HepG2 (cell line): Measurements from ENCODE around the gene PLA1A. TPM values are rescaled to one million over a fixed set of nuclear protein-coding genes. Genes with fewer than 3 reads are reported as not detected.

Source experiments
- ATAC-seq: fragments of 200-7000 bp; cut with Tn5 transposase; 3 replicates; pipeline ENCODE4 v1.9.1; 2020; ENCODE audit warnings: mild to moderate bottlenecking, moderate library complexity
- BruUV-seq: library from RNA; stranded (reverse); fragments of 400-500 nt; replicated peaks from 2 replicates; lab custom pipeline; 2021; lab: Mats Ljungman, UMichigan
- CTCF ChIA-PET: fragments of 300-600 bp; formaldehyde crosslinking; extraction: SDS; loops from one replicate; lab custom pipeline; 2021; ENCODE audit warnings: low total read pairs, inconsistent platforms, low intra/inter-chr PET ratio; lab: Yijun Ruan, JAX
- POLR2A ChIA-PET: fragments of 350-600 bp; sonication (Branson Sonifier 250); formaldehyde crosslinking; loops from one replicate; lab custom pipeline; 2020; ENCODE audit warnings: antibody characterized with exemption, inconsistent platforms; lab: Yijun Ruan, JAX
- DNase-seq: peaks from one replicate; pipeline ENCODE4 v3.0.0-alpha.2; 2015; ENCODE audit warnings: low spot score
- FAIRE-seq: peaks from 3 replicates; lab custom pipeline; 2011; peaks lifted over from hg19 to GRCh38; lab: Jason Lieb, UNC
- H2AFZ ChIP-seq: one replicate; pipeline ENCODE4 v1.6.1; 2011; ENCODE audit warnings: low read length, inconsistent platforms
- H3K27ac ChIP-seq: fragments of 300-600 bp; 3 replicates; pipeline ENCODE4 v1.8.0; 2011; ENCODE audit warnings: mixed run types, mild to moderate bottlenecking, mixed read lengths, low read length, inconsistent platforms; ENCODE audit not compliant: insufficient read depth; ENCODE audit errors: extremely low read length
- H3K27me3 ChIP-seq, 2 experiments: fragments of 200-600 bp in 1 of 2; 2 replicates in 1 of 2; 3 replicates in 1 of 2; pipeline versions ENCODE4 v1.6.0 to v1.8.0; 2011; ENCODE audit warnings: low read length in 2 of 2, mild to moderate bottlenecking in 2 of 2, moderate library complexity in 2 of 2, inconsistent platforms in 1 of 2; ENCODE audit not compliant: insufficient read depth in 2 of 2, control insufficient read depth in 1 of 2
- H3K36me3 ChIP-seq, 2 experiments: fragments of 200-600 bp in 1 of 2; replicated peaks in 1 of 2; 2 replicates in 1 of 2; 3 replicates in 1 of 2; pipeline versions ENCODE4 v1.5.1 to v1.8.0; 2011; ENCODE audit warnings: low read length in 2 of 2, inconsistent platforms in 1 of 2; ENCODE audit not compliant: insufficient read depth in 2 of 2, control insufficient read depth in 1 of 2
- H3K4me1 ChIP-seq: 2 replicates; pipeline ENCODE4 v1.5.1; 2012; ENCODE audit warnings: low read length, inconsistent platforms; ENCODE audit not compliant: insufficient read depth
- H3K4me2 ChIP-seq: 2 replicates; pipeline ENCODE4 v1.6.0; 2011; ENCODE audit warnings: low read depth, low read length, inconsistent platforms
- H3K4me3 ChIP-seq, 3 experiments: fragments of 200-600 bp in 1 of 3; sonication (generic), shearing (Covaris generic) in 1 of 3; replicated peaks in 1 of 3; 2 replicates each; pipeline ENCODE4 v1.5.1; 2011 to 2016; ENCODE audit warnings: low read length in 3 of 3, inconsistent platforms in 2 of 3, low read depth in 2 of 3, mild to moderate bottlenecking in 2 of 3, control low read depth in 1 of 3, mixed read lengths in 1 of 3; ENCODE audit not compliant: insufficient read depth in 1 of 3
- H3K79me2 ChIP-seq: one replicate; pipeline ENCODE4 v1.6.1; 2011; ENCODE audit warnings: low read length, inconsistent platforms; ENCODE audit not compliant: insufficient read depth
- H3K9ac ChIP-seq: 2 replicates; pipeline ENCODE4 v1.6.0; 2011; ENCODE audit warnings: mild to moderate bottlenecking, low read depth, low read length, inconsistent platforms; ENCODE audit not compliant: insufficient read depth
- H3K9me3 ChIP-seq: 2 replicates; pipeline ENCODE4 v1.5.1; 2012; ENCODE audit warnings: mild to moderate bottlenecking, low read length
- H4K20me1 ChIP-seq: 2 replicates; pipeline ENCODE4 v1.6.0; 2011; ENCODE audit warnings: inconsistent platforms, mild to moderate bottlenecking, low read length, moderate library complexity; ENCODE audit not compliant: insufficient read depth
- BCL6 ChIP-seq: IDR thresholded peaks from 2 replicates; pipeline ENCODE4 v1.6.1; 2016; ENCODE audit warnings: missing genetic modification reagents, missing compliant biosample characterization
- KLF16 ChIP-seq, 2 experiments: sonication (generic) in 1 of 2; formaldehyde crosslinking in 1 of 2; IDR thresholded peaks; 2 replicates each; pipeline versions ENCODE4 v1.6.1 to v1.8.0; 2016 to 2023; ENCODE audit warnings: missing genetic modification reagents in 2 of 2, missing compliant biosample characterization in 1 of 2
- MED8 ChIP-seq: sonication (generic); formaldehyde crosslinking; IDR thresholded peaks from 2 replicates; pipeline ENCODE4 v1.8.1; 2023; ENCODE audit warnings: mild to moderate bottlenecking, missing genetic modification reagents; ENCODE audit not compliant: insufficient replicate concordance
- NCOA2 ChIP-seq: sonication (generic); formaldehyde crosslinking; IDR thresholded peaks from 2 replicates; pipeline ENCODE4 v1.8.0; 2022; ENCODE audit warnings: inconsistent platforms
- NR2F1 ChIP-seq, 2 experiments: fragments of 450-650 bp in 1 of 2; formaldehyde crosslinking in 1 of 2; IDR thresholded peaks; 2 replicates each; pipeline versions ENCODE4 v1.5.0 to v1.6.1; 2016 to 2020; ENCODE audit warnings: mild to moderate bottlenecking in 1 of 2, missing compliant biosample characterization in 1 of 2, missing genetic modification reagents in 1 of 2, moderate library complexity in 1 of 2
- RBFOX2 ChIP-seq: fragments of 200-400 bp; formaldehyde crosslinking; IDR thresholded peaks from 2 replicates; pipeline ENCODE4 v1.6.1; 2017; ENCODE audit warnings: low read depth, mild to moderate bottlenecking, low read length
- RORA ChIP-seq: sonication (generic); formaldehyde crosslinking; IDR thresholded peaks from 2 replicates; pipeline ENCODE4 v1.5.0; 2020; ENCODE audit warnings: mild to moderate bottlenecking, missing genetic modification reagents, moderate library complexity
- TOPORS ChIP-seq: sonication (generic); formaldehyde crosslinking; IDR thresholded peaks from 2 replicates; pipeline ENCODE4 v1.8.0; 2023; ENCODE audit warnings: mild to moderate bottlenecking, missing genetic modification reagents
- ZBTB20 ChIP-seq: sonication (generic); formaldehyde crosslinking; IDR thresholded peaks from 2 replicates; pipeline ENCODE4 v1.8.1; 2023; ENCODE audit warnings: missing genetic modification reagents, low read depth, mild to moderate bottlenecking, borderline replicate concordance
- ZEB1 ChIP-seq: IDR thresholded peaks from 2 replicates; pipeline ENCODE4 v1.6.1; 2012; ENCODE audit warnings: mild to moderate bottlenecking, low read depth, inconsistent platforms; ENCODE audit not compliant: insufficient replicate concordance
- ZFP82 ChIP-seq: sonication (generic); formaldehyde crosslinking; IDR thresholded peaks from 2 replicates; pipeline ENCODE4 v1.5.1; 2020; ENCODE audit warnings: mild to moderate bottlenecking, missing genetic modification reagents, borderline replicate concordance
- ZIK1 ChIP-seq: sonication (generic); formaldehyde crosslinking; IDR thresholded peaks from 2 replicates; pipeline ENCODE4 v1.5.0; 2020; ENCODE audit warnings: mild to moderate bottlenecking, low read depth, missing genetic modification reagents, borderline replicate concordance
- ZNF383 ChIP-seq: sonication (generic); formaldehyde crosslinking; IDR thresholded peaks from 2 replicates; pipeline ENCODE4 v1.4.0; 2020; ENCODE audit warnings: missing genetic modification reagents, mild to moderate bottlenecking, borderline replicate concordance
- ZNF546 ChIP-seq: sonication (generic); formaldehyde crosslinking; conservative IDR thresholded peaks from 2 replicates; pipeline ENCODE4 v1.8.1; 2023; ENCODE audit warnings: mild to moderate bottlenecking, missing genetic modification reagents
- ZNF558 ChIP-seq: sonication (generic); formaldehyde crosslinking; IDR thresholded peaks from 2 replicates; pipeline ENCODE4 v1.9.0; 2022; ENCODE audit warnings: mild to moderate bottlenecking, missing genetic modification reagents, borderline replicate concordance
- WGBS: methylation state at CpG from one replicate; pipeline ENCODE4 v1.1.6; 2017; ENCODE audit warnings: low lambda C conversion rate; 5-methylcytosine and 5-hydroxymethylcytosine counted together
- in situ Hi-C: cut with HindIII; loops from 2 replicates; pipeline ENCODE4 v1.10.0; 2017; ENCODE audit warnings: low pct_unique_long_range_greater_than_20kb; ENCODE audit not compliant: extremely low pct_ligation_motif_present
- intact Hi-C: fragments of 100-400 bp; cut with micrococcal nuclease; formaldehyde crosslinking; loops from one replicate; pipeline ENCODE4 v1.10.0; 2022; ENCODE audit not compliant: unreplicated experiment
- polyA plus RNA-seq, 8 experiments: library from polyadenylated mRNA; depleted of rRNA in 3 of 8; stranded (reverse) in 7 of 8; unstranded in 1 of 8; fragments of >200 nt; fragmentation: Illumina TruSeq in 4 of 8; extraction: Trizol in 4 of 8; gene quantifications; 2 replicates each; pipeline versions ENCODE4 v1.2.1 to v1.2.3, GENCODE V29; 2011 to 2016; ENCODE audit warnings: low read depth in 4 of 8, missing spikeins in 1 of 8, mixed read lengths in 1 of 8; ENCODE audit not compliant: insufficient read depth in 1 of 8
- total RNA-seq, 5 experiments: library from RNA; depleted of rRNA; stranded (reverse); fragments of >200 nt; fragmentation: Illumina TruSeq; extraction: Trizol; gene quantifications; 2 replicates each; pipeline ENCODE4 v1.2.3, GENCODE V29; 2016; ENCODE audit warnings: low read depth in 1 of 5
- TF ChIP-seq, protein P1 (sequence below): fragments of 450-650 bp; IDR thresholded peaks from 2 replicates; pipeline ENCODE4 v1.6.1; 2017
- TF ChIP-seq, protein P2 (sequence below): IDR thresholded peaks from 2 replicates; pipeline ENCODE4 v1.6.1; 2016; ENCODE audit warnings: missing biosample characterization, missing genetic modification reagents, low read depth
- TF ChIP-seq, protein P3 (sequence below): sonication (generic); formaldehyde crosslinking; IDR thresholded peaks from 2 replicates; pipeline ENCODE4 v1.5.0; 2020; ENCODE audit warnings: missing genetic modification reagents, mild to moderate bottlenecking, borderline replicate concordance
- TF ChIP-seq, protein P4 (sequence below): sonication (generic); formaldehyde crosslinking; conservative IDR thresholded peaks from 2 replicates; pipeline ENCODE4 v1.8.1; 2023; ENCODE audit warnings: missing genetic modification reagents

Gene PLA1A
- total and polyA plus RNA-seq, 2 of the 13 experiments (the other 11 are each of a cell fraction or from before 2014, with no cell fraction given), result 0.11 to 0.18 TPM

DNA sequence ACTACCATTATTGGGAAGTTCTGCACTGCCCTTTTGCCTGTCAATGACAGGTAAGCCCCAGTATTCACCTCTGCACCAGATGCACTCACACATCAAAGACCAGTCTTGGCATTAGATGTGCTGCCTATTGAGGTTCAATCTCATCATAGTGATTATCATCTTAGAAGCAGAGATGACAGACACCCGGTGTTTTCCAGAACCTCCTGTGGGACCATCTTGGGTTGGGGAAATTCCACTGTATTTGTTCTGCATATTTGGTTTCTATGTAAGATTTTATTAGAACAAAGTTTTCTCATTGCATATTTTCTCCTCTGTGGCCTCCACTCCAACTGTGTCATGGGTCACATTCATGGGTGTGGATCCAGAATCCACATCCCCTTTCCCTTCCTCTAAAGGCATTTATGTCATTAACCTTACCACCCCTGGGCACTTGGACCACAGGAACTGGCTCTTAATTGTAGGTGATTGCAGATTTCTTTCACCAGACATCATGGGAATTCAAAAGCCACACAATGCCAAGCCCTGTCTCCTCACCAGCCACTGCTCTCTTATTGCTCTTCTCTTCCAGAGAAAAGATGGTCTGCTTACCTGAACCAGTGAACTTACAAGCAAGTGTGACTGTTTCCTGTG lies 31.2 kb downstream of the PLA1A start:
- no peak for FAIRE-seq
- H3K4me2 ChIP-seq, result no peak overlapping the region
- in situ Hi-C loops, result no loop called here

More for the DNA sequence above, 31.2 kb downstream of the PLA1A start:
- Histone ChIP-seq H3K27ac (no peak overlapping the region), H3K36me3 (no peaks in the 10 kb centered on the region), H4K20me1 (no peaks in the 10 kb centered on the region), H3K9me3 (no peaks in the 10 kb centered on the region), H3K4me3 (no peak overlapping the region), H3K79me2 (no peaks in the 10 kb centered on the region), H3K27me3 (peaks cover 0 to 10% of the 10 kb centered on the region in 2 experiments; a peak in 2 of 5 replicates), H3K4me1 (no peaks in the 10 kb centered on the region), H3K9ac (no peak overlapping the region), H2AFZ (no peak overlapping the region)
- ChIA-PET POLR2A (no interaction called here), CTCF (no interaction called here)
- intact Hi-C loops, result no loop called here
- no peak for TF ChIP-seq ZFP82 (CRISPR knock-in tag)
- TF ChIP-seq, protein P1, sequence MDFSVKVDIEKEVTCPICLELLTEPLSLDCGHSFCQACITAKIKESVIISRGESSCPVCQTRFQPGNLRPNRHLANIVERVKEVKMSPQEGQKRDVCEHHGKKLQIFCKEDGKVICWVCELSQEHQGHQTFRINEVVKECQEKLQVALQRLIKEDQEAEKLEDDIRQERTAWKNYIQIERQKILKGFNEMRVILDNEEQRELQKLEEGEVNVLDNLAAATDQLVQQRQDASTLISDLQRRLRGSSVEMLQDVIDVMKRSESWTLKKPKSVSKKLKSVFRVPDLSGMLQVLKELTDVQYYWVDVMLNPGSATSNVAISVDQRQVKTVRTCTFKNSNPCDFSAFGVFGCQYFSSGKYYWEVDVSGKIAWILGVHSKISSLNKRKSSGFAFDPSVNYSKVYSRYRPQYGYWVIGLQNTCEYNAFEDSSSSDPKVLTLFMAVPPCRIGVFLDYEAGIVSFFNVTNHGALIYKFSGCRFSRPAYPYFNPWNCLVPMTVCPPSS, result no peak
- TF ChIP-seq ZNF383 (CRISPR knock-in tag), result no peak
- no peak for TF ChIP-seq TOPORS (CRISPR knock-in tag)
- TF ChIP-seq ZNF558 (CRISPR knock-in tag), result no peak
- TF ChIP-seq NR2F1 (CRISPR knock-in tag; IDR thresholded peaks at IDR 0.05), result no peak
- no peak for TF ChIP-seq ZIK1 (CRISPR knock-in tag)
- TF ChIP-seq, protein P2, sequence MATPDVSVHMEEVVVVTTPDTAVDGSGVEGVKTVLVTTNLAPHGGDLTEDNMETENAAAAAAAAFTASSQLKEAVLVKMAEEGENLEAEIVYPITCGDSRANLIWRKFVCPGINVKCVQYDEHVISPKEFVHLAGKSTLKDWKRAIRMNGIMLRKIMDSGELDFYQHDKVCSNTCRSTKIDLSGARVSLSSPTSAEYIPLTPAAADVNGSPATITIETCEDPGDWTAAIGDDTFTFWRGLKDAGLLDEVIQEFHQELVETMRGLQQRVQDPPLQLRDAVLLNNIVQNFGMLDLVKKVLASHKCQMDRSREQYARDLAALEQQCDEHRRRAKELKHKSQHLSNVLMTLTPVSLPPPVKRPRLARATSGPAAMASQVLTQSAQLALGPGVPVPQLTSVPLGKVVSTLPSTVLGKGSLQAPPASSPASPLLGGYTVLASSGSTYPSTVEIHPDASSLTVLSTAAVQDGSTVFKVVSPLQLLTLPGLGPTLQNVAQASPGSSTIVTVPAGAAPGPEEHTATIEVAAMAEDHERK (CRISPR knock-in tag), result no peak
- TF ChIP-seq ZEB1, result no peak
- TF ChIP-seq, protein P3, sequence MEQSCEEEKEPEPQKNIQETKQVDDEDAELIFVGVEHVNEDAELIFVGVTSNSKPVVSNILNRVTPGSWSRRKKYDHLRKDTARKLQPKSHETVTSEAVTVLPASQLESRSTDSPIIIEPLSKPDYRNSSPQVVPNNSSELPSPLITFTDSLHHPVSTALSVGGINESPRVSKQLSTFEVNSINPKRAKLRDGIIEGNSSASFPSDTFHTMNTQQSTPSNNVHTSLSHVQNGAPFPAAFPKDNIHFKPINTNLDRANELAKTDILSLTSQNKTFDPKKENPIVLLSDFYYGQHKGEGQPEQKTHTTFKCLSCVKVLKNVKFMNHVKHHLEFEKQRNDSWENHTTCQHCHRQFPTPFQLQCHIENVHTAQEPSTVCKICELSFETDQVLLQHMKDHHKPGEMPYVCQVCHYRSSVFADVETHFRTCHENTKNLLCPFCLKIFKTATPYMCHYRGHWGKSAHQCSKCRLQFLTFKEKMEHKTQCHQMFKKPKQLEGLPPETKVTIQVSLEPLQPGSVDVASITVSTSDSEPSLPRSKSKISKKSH (CRISPR knock-in tag), result no peak
- no peak for TF ChIP-seq NCOA2 (CRISPR knock-in tag)
- no peak for TF ChIP-seq ZNF546 (CRISPR knock-in tag)
- TF ChIP-seq BCL6 (CRISPR knock-in tag), result no peak
- TF ChIP-seq KLF16 (CRISPR knock-in tag; IDR thresholded peaks at IDR 0.05), result no peak
- no peak for TF ChIP-seq MED8 (CRISPR knock-in tag)
- TF ChIP-seq RBFOX2, result no peak
- TF ChIP-seq RORA, result no peak
- TF ChIP-seq ZBTB20 (CRISPR knock-in tag), result no peak
- TF ChIP-seq, protein P4, sequence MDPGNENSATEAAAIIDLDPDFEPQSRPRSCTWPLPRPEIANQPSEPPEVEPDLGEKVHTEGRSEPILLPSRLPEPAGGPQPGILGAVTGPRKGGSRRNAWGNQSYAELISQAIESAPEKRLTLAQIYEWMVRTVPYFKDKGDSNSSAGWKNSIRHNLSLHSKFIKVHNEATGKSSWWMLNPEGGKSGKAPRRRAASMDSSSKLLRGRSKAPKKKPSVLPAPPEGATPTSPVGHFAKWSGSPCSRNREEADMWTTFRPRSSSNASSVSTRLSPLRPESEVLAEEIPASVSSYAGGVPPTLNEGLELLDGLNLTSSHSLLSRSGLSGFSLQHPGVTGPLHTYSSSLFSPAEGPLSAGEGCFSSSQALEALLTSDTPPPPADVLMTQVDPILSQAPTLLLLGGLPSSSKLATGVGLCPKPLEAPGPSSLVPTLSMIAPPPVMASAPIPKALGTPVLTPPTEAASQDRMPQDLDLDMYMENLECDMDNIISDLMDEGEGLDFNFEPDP (CRISPR knock-in tag), result no peak
- DNase-seq, result no peak
- WGBS, result 8% methylated on average over 1 of the region's 1 CpG
- ATAC-seq, result no peak
- BruUV-seq, result no TSS peak
